MM.1S (cell line): ENCODE measurements around the gene GTF2H2C.
"Not testable (repeated sequence)": the region's sequence is repeated elsewhere in the genome, so short reads cannot be mapped to it uniquely, and the experiment has no call there.

Source experiments
- DNase-seq: peaks from one replicate; pipeline ENCODE4 v3.0.0-alpha.2; 2015
- H2AFZ ChIP-seq: fragments of 300-600 bp; sonication (generic); 2 replicates; pipeline ENCODE4 v1.6.0; 2016; ENCODE audit warnings: antibody characterized with exemption, low read length
- H3F3A ChIP-seq: fragments of 300-600 bp; sonication (generic); 2 replicates; pipeline ENCODE4 v1.6.1; 2016; ENCODE audit warnings: mild to moderate bottlenecking, antibody characterized with exemption, low read length, moderate library complexity, mixed read lengths; ENCODE audit not compliant: insufficient read depth
- H3K27ac ChIP-seq: fragments of 300-600 bp; sonication (generic); 2 replicates; pipeline ENCODE4 v1.5.1; 2016; ENCODE audit warnings: mild to moderate bottlenecking, low read length
- H3K27me3 ChIP-seq: fragments of 300-600 bp; sonication (generic); replicated peaks from 2 replicates; pipeline ENCODE4 v1.6.0; 2016; ENCODE audit warnings: low read length; ENCODE audit not compliant: insufficient read depth
- H3K36me3 ChIP-seq: fragments of 300-600 bp; sonication (generic); replicated peaks from 2 replicates; pipeline ENCODE4 v1.6.1; 2016; ENCODE audit warnings: mild to moderate bottlenecking, low read length, mixed read lengths; ENCODE audit not compliant: insufficient read depth
- H3K4me1 ChIP-seq: fragments of 300-600 bp; sonication (generic); 2 replicates; pipeline ENCODE4 v1.6.1; 2016; ENCODE audit warnings: low read length, mixed read lengths
- H3K4me2 ChIP-seq: fragments of 300-600 bp; sonication (generic); 2 replicates; pipeline ENCODE4 v1.6.0; 2016; ENCODE audit warnings: low read depth, low read length
- H3K4me3 ChIP-seq: fragments of 300-600 bp; sonication (generic); 2 replicates; pipeline ENCODE4 v1.5.1; 2016; ENCODE audit warnings: low read length, mixed read lengths
- H3K79me2 ChIP-seq: fragments of 300-600 bp; sonication (generic); 2 replicates; pipeline ENCODE4 v1.6.1; 2016; ENCODE audit warnings: mixed run types, low read length, mixed read lengths
- H3K9ac ChIP-seq: fragments of 300-600 bp; sonication (generic); 2 replicates; pipeline ENCODE4 v1.6.1; 2016; ENCODE audit warnings: low read length, mixed read lengths
- H3K9me2 ChIP-seq: fragments of 300-600 bp; sonication (generic); replicated peaks from 2 replicates; pipeline ENCODE4 v1.6.1; 2016; ENCODE audit warnings: mild to moderate bottlenecking, low read length, mixed read lengths; ENCODE audit not compliant: insufficient read depth
- H3K9me3 ChIP-seq: fragments of 300-600 bp; sonication (generic); replicated peaks from 2 replicates; pipeline ENCODE4 v1.6.1; 2016; ENCODE audit warnings: mild to moderate bottlenecking, low read length, mixed read lengths; ENCODE audit not compliant: insufficient read depth
- H4K20me1 ChIP-seq: fragments of 300-600 bp; sonication (generic); 2 replicates; pipeline ENCODE4 v1.6.1; 2016; ENCODE audit warnings: mild to moderate bottlenecking, low read length, moderate library complexity, mixed read lengths; ENCODE audit not compliant: insufficient read depth
- EZH2 ChIP-seq: fragments of 300-600 bp; sonication (generic); optimal IDR thresholded peaks from 2 replicates; pipeline ENCODE3; 2017; ENCODE audit warnings: low read depth, mild to moderate bottlenecking, antibody characterized with exemption, low read length, mixed read lengths
- EZH2phosphoT487 ChIP-seq: fragments of 300-600 bp; sonication (generic); IDR thresholded peaks from 2 replicates; pipeline ENCODE4 v1.6.1; 2018; ENCODE audit warnings: antibody characterized with exemption, low read length
- TF ChIP-seq, protein P1 (sequence below): fragments of 300-600 bp; sonication (generic); IDR thresholded peaks from 2 replicates; pipeline ENCODE4 v1.5.1; 2016; ENCODE audit warnings: antibody characterized with exemption, low read length, mixed read lengths

Gene GTF2H2C

GRCh38 chr5:69528609-69529008 lies 31.4 kb upstream of the GTF2H2C start:
- Histone ChIP-seq H3K27ac (no peak overlapping the region), H3F3A (no peaks in the 10 kb centered on the region), H3K4me1 (no peaks in the 10 kb centered on the region), H3K4me3 (no peak overlapping the region), H3K9me2 (no peaks in the 10 kb centered on the region), H4K20me1 (no peaks in the 10 kb centered on the region), H3K4me2 (no peak overlapping the region), H3K27me3 (no peaks in the 10 kb centered on the region), H3K9me3 (no peaks in the 10 kb centered on the region), H3K36me3 (no peaks in the 10 kb centered on the region), H2AFZ (no peak overlapping the region), H3K79me2 (no peaks in the 10 kb centered on the region), H3K9ac (no peak overlapping the region)
- no peak for TF ChIP-seq EZH2phosphoT487
- TF ChIP-seq, protein P1, sequence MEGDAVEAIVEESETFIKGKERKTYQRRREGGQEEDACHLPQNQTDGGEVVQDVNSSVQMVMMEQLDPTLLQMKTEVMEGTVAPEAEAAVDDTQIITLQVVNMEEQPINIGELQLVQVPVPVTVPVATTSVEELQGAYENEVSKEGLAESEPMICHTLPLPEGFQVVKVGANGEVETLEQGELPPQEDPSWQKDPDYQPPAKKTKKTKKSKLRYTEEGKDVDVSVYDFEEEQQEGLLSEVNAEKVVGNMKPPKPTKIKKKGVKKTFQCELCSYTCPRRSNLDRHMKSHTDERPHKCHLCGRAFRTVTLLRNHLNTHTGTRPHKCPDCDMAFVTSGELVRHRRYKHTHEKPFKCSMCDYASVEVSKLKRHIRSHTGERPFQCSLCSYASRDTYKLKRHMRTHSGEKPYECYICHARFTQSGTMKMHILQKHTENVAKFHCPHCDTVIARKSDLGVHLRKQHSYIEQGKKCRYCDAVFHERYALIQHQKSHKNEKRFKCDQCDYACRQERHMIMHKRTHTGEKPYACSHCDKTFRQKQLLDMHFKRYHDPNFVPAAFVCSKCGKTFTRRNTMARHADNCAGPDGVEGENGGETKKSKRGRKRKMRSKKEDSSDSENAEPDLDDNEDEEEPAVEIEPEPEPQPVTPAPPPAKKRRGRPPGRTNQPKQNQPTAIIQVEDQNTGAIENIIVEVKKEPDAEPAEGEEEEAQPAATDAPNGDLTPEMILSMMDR: no peak
- TF ChIP-seq EZH2: no peak
- no peak for DNase-seq

GRCh38 chr5:69530561-69531405 lies 29.2 kb upstream of the GTF2H2C start:
- H3K9ac ChIP-seq: no peak overlapping the region
- TF ChIP-seq EZH2phosphoT487: no peak
- TF ChIP-seq, protein P1: no peak
- TF ChIP-seq EZH2: no peak
- DNase-seq: no peak
- H3K9me3 ChIP-seq: no peaks in the 10 kb centered on the region
- no peaks in the 10 kb centered on the region for H3K36me3 ChIP-seq
- no peak overlapping the region for H3K4me2 ChIP-seq
- no peak overlapping the region for H3K4me3 ChIP-seq
- no peaks in the 10 kb centered on the region for H3F3A ChIP-seq
- H2AFZ ChIP-seq: no peak overlapping the region
- no peaks in the 10 kb centered on the region for H3K9me2 ChIP-seq
- no peaks in the 10 kb centered on the region for H3K4me1 ChIP-seq
- no peaks in the 10 kb centered on the region for H3K27me3 ChIP-seq
- no peaks in the 10 kb centered on the region for H3K79me2 ChIP-seq
- no peaks in the 10 kb centered on the region for H4K20me1 ChIP-seq
- no peak overlapping the region for H3K27ac ChIP-seq

DNA sequence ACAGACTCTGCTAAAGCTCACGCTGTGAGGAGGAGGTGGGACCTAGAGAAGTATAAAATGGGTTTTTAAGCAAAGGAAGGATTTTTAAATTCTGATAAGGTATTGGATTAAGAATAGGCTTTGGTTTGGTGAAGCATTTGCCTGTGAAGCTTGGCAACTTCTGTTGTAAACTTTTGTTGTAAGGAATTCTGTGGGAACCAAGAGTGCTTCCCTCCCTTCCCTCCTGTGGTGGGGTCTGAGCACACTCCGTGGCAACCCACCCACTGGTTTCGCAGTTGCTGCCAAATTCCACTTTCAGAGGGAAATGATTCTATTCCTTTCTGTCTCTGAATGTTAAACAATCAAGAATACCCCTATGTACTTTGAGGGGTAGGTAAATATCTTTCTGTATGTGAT lies 28.6 kb upstream of the GTF2H2C start:
- no peak for DNase-seq
- Histone ChIP-seq H3K9ac (no peak overlapping the region), H2AFZ (no peak overlapping the region), H3K9me2 (no peaks in the 10 kb centered on the region), H3K36me3 (no peaks in the 10 kb centered on the region), H3K4me1 (no peaks in the 10 kb centered on the region), H3K9me3 (no peaks in the 10 kb centered on the region), H4K20me1 (no peaks in the 10 kb centered on the region), H3K27me3 (no peaks in the 10 kb centered on the region), H3K79me2 (no peaks in the 10 kb centered on the region), H3K4me3 (no peak overlapping the region), H3F3A (no peaks in the 10 kb centered on the region), H3K4me2 (no peak overlapping the region), H3K27ac (no peak overlapping the region)
- no peak for TF ChIP-seq EZH2
- no peak for TF ChIP-seq EZH2phosphoT487
- TF ChIP-seq, protein P1: no peak

DNA sequence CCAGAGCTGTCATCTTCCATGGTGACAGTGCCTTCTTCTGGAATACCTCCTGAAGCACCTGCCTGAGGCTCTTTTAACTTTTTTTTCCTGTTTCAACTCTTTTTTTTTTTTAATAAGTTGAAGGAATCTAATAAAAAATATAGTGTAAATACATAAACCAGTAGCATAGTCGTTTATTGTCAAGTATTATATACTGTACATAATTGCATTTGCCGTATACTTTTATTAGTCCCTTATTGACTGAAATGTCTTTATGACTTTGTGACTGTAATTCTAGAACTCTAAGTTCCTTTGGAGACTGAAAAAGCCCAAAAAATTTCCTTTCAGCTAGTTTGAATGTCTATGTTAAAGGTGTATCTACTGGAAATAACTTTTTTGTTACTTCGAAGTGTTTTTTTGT lies 22.1 kb upstream of the GTF2H2C start:
- not testable (repeated sequence) for H3K36me3 ChIP-seq, H2AFZ ChIP-seq, H3K4me2 ChIP-seq, H3K4me1 ChIP-seq, H3K27ac ChIP-seq, H3K9ac ChIP-seq, H3K79me2 ChIP-seq, H3F3A ChIP-seq, H3K9me2 ChIP-seq, H3K9me3 ChIP-seq, H3K4me3 ChIP-seq, H3K27me3 ChIP-seq, DNase-seq, H4K20me1 ChIP-seq

DNA sequence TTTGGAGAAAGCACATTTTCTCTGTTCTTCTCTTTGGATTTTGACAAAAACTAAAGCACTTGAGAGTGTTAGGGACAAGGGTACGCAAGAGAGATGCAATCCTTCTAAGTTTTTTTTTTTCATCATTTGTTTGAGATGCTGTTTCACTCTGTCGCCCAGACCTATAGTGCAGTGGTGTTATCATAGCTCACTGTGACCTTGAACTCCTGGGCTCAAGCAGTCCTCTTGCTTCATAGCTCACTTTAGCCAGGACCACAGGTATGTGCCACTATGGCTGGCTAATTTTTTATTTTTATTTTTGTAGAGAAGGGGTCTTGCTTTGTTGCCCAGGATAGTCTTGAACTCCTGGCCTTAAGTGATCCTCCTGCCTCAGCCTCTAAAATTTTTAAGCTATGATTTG lies 21.3 kb upstream of the GTF2H2C start:
- not testable (repeated sequence) for H3K79me2 ChIP-seq, H3K27ac ChIP-seq, H3K9me3 ChIP-seq, H3K9ac ChIP-seq, H3K4me2 ChIP-seq, DNase-seq, H3K36me3 ChIP-seq, H3K27me3 ChIP-seq, H3K4me3 ChIP-seq, H4K20me1 ChIP-seq, H3K9me2 ChIP-seq, H2AFZ ChIP-seq, H3F3A ChIP-seq, H3K4me1 ChIP-seq
